ENCODE results near the gene HOXB3. TPM values are rescaled to one million over a fixed set of nuclear protein-coding genes. Genes with fewer than 3 reads are reported as not detected.

HOXB3 gene
- total RNA-seq, 4 donors from 2014 or later: 2.5 to 11.1 (median 5.8) TPM

GRCh38 chr17:48528153-48528935 is 61.7 kb downstream of the HOXB3 start:
- WGBS, 2 donors: 53 to 63% methylated on average over 5 to 7 of the region's 7 CpGs
- H3K36me3 ChIP-seq: no peaks in the 10 kb centered on the region
- peaks cover 7 to 35% (median 9%) of the 10 kb centered on the region in 3 donors for H3K4me1 ChIP-seq
- H3K9me3 ChIP-seq: no peaks in the 10 kb centered on the region
- H3K4me3 ChIP-seq: no peak overlapping the region
- no peak for DNase-seq
- intact Hi-C loops (cut with DNase I): no loop called here
- TF ChIP-seq CTCF (IDR thresholded peaks at IDR 0.05): no peak
- TF ChIP-seq POLR2A (IDR thresholded peaks at IDR 0.05): no peak
- H3K27ac ChIP-seq: peak overlapping the region in 2 of 4 donors; percentile 82 to 83
- peaks cover 0 to 68% (median 2%) of the 10 kb centered on the region in 4 donors for H3K27me3 ChIP-seq

GRCh38 chr17:48527547-48527932 is 62.5 kb downstream of the HOXB3 start:
- peaks cover 0 to 75% (median 2%) of the 10 kb centered on the region in 4 donors for H3K27me3 ChIP-seq
- no peak for DNase-seq
- no peak overlapping the region for H3K27ac ChIP-seq
- H3K9me3 ChIP-seq: no peaks in the 10 kb centered on the region
- H3K36me3 ChIP-seq: no peaks in the 10 kb centered on the region
- intact Hi-C loops (cut with DNase I): no loop called here
- 71 to 78% methylated on average over 8 to 10 of the region's 14 CpGs for WGBS, 2 donors
- TF ChIP-seq POLR2A (IDR thresholded peaks at IDR 0.05) (no peak), CTCF (IDR thresholded peaks at IDR 0.05) (no peak)
- H3K4me3 ChIP-seq: no peak overlapping the region
- H3K4me1 ChIP-seq: peaks cover 7 to 38% (median 9%) of the 10 kb centered on the region in 3 donors

GRCh38 chr17:48526608-48527546 is 63.2 kb downstream of the HOXB3 start:
- Histone ChIP-seq H3K9me3 (no peaks in the 10 kb centered on the region), H3K4me3 (peak overlapping the region in 2 of 4 donors; percentile 18 to 41), H3K27me3 (peaks cover 0 to 80% (median 2%) of the 10 kb centered on the region in 4 donors), H3K4me1 (peaks cover 7 to 44% (median 13%) of the 10 kb centered on the region in 3 donors), H3K36me3 (no peaks in the 10 kb centered on the region), H3K27ac (no peak overlapping the region)
- no peak for TF ChIP-seq CTCF (IDR thresholded peaks at IDR 0.05)
- TF ChIP-seq POLR2A (IDR thresholded peaks at IDR 0.05): no peak
- intact Hi-C loops (cut with DNase I): no loop called here
- DNase-seq: no peak
- WGBS, 2 donors: 42 to 60% methylated on average over 5 to 7 of the region's 59 CpGs

- no peak overlapping the region for H3K4me3 ChIP-seq
- DNase-seq: no peak
- 61 to 70% methylated on average over 6 of the region's 6 CpGs for WGBS, 2 donors
- no peaks in the 10 kb centered on the region for H3K36me3 ChIP-seq
- peaks cover 0 to 91% (median 2%) of the 10 kb centered on the region in 4 donors for H3K27me3 ChIP-seq
- peaks cover 4 to 21% (median 7%) of the 10 kb centered on the region in 3 donors for H3K4me1 ChIP-seq
- TF ChIP-seq POLR2A (IDR thresholded peaks at IDR 0.05) (no peak), CTCF (IDR thresholded peaks at IDR 0.05) (no peak)
- intact Hi-C loops (cut with DNase I): no loop called here
- H3K27ac ChIP-seq: no peak overlapping the region
- H3K9me3 ChIP-seq: no peaks in the 10 kb centered on the region
Observed at GRCh38 chr17:48523010-48523409, 67.0 kb downstream of the HOXB3 start.
